HepG2 (cell line): ENCODE results near the gene CA11. TPM values are rescaled to one million over a fixed set of nuclear protein-coding genes. Genes with fewer than 3 reads are reported as not detected.

ENCODE experiments used
- ATAC-seq: fragments of 200-7000 bp; cut with Tn5 transposase; 3 replicates; pipeline ENCODE4 v1.9.1; 2020; ENCODE audit warnings: mild to moderate bottlenecking, moderate library complexity
- BruUV-seq: library from RNA; stranded (reverse); fragments of 400-500 nt; replicated peaks from 2 replicates; lab custom pipeline; 2021; lab: Mats Ljungman, UMichigan
- CTCF ChIA-PET: fragments of 300-600 bp; formaldehyde crosslinking; extraction: SDS; loops from one replicate; lab custom pipeline; 2021; ENCODE audit warnings: low total read pairs, inconsistent platforms, low intra/inter-chr PET ratio; lab: Yijun Ruan, JAX
- POLR2A ChIA-PET: fragments of 350-600 bp; sonication (Branson Sonifier 250); formaldehyde crosslinking; loops from one replicate; lab custom pipeline; 2020; ENCODE audit warnings: antibody characterized with exemption, inconsistent platforms; lab: Yijun Ruan, JAX
- DNase-seq: peaks from one replicate; pipeline ENCODE4 v3.0.0-alpha.2; 2015; ENCODE audit warnings: low spot score
- FAIRE-seq: peaks from 3 replicates; lab custom pipeline; 2011; peaks lifted over from hg19 to GRCh38; lab: Jason Lieb, UNC
- H2AFZ ChIP-seq: one replicate; pipeline ENCODE4 v1.6.1; 2011; ENCODE audit warnings: low read length, inconsistent platforms
- H3K27ac ChIP-seq: fragments of 300-600 bp; 3 replicates; pipeline ENCODE4 v1.8.0; 2011; ENCODE audit warnings: mixed run types, mild to moderate bottlenecking, mixed read lengths, low read length, inconsistent platforms; ENCODE audit not compliant: insufficient read depth; ENCODE audit errors: extremely low read length
- H3K27me3 ChIP-seq, 2 experiments: fragments of 200-600 bp in 1 of 2; 2 replicates in 1 of 2; 3 replicates in 1 of 2; pipeline versions ENCODE4 v1.6.0 to v1.8.0; 2011; ENCODE audit warnings: low read length in 2 of 2, mild to moderate bottlenecking in 2 of 2, moderate library complexity in 2 of 2, inconsistent platforms in 1 of 2; ENCODE audit not compliant: insufficient read depth in 2 of 2, control insufficient read depth in 1 of 2
- H3K36me3 ChIP-seq, 2 experiments: fragments of 200-600 bp in 1 of 2; replicated peaks in 1 of 2; 2 replicates in 1 of 2; 3 replicates in 1 of 2; pipeline versions ENCODE4 v1.5.1 to v1.8.0; 2011; ENCODE audit warnings: low read length in 2 of 2, inconsistent platforms in 1 of 2; ENCODE audit not compliant: insufficient read depth in 2 of 2, control insufficient read depth in 1 of 2
- H3K4me1 ChIP-seq: 2 replicates; pipeline ENCODE4 v1.5.1; 2012; ENCODE audit warnings: low read length, inconsistent platforms; ENCODE audit not compliant: insufficient read depth
- H3K4me2 ChIP-seq: 2 replicates; pipeline ENCODE4 v1.6.0; 2011; ENCODE audit warnings: low read depth, low read length, inconsistent platforms
- H3K4me3 ChIP-seq, 3 experiments: fragments of 200-600 bp in 1 of 3; sonication (generic), shearing (Covaris generic) in 1 of 3; replicated peaks in 1 of 3; 2 replicates each; pipeline ENCODE4 v1.5.1; 2011 to 2016; ENCODE audit warnings: low read length in 3 of 3, inconsistent platforms in 2 of 3, low read depth in 2 of 3, mild to moderate bottlenecking in 2 of 3, control low read depth in 1 of 3, mixed read lengths in 1 of 3; ENCODE audit not compliant: insufficient read depth in 1 of 3
- H3K79me2 ChIP-seq: one replicate; pipeline ENCODE4 v1.6.1; 2011; ENCODE audit warnings: low read length, inconsistent platforms; ENCODE audit not compliant: insufficient read depth
- H3K9ac ChIP-seq: 2 replicates; pipeline ENCODE4 v1.6.0; 2011; ENCODE audit warnings: mild to moderate bottlenecking, low read depth, low read length, inconsistent platforms; ENCODE audit not compliant: insufficient read depth
- H3K9me3 ChIP-seq: 2 replicates; pipeline ENCODE4 v1.5.1; 2012; ENCODE audit warnings: mild to moderate bottlenecking, low read length
- H4K20me1 ChIP-seq: 2 replicates; pipeline ENCODE4 v1.6.0; 2011; ENCODE audit warnings: inconsistent platforms, mild to moderate bottlenecking, low read length, moderate library complexity; ENCODE audit not compliant: insufficient read depth
- BORCS8-MEF2B ChIP-seq: sonication (generic); formaldehyde crosslinking; IDR thresholded peaks from 2 replicates; pipeline ENCODE4 v1.8.0; 2022; ENCODE audit warnings: mild to moderate bottlenecking, missing genetic modification reagents
- CAMTA2 ChIP-seq: sonication (generic); formaldehyde crosslinking; IDR thresholded peaks from 2 replicates; pipeline ENCODE4 v1.4.0; 2020; ENCODE audit warnings: mild to moderate bottlenecking, missing genetic modification reagents, borderline replicate concordance
- CENPBD1 ChIP-seq: sonication (generic); formaldehyde crosslinking; IDR thresholded peaks from 2 replicates; pipeline ENCODE4 v1.8.0; 2022; ENCODE audit warnings: missing genetic modification reagents, low read depth, mild to moderate bottlenecking, borderline replicate concordance
- CHD4 ChIP-seq: fragments of 200-600 bp; sonication (generic); IDR thresholded peaks from 2 replicates; pipeline ENCODE4 v1.7.0; 2017; ENCODE audit warnings: mild to moderate bottlenecking, low read length, borderline replicate concordance
- KDM2A ChIP-seq: sonication (generic); formaldehyde crosslinking; IDR thresholded peaks from 2 replicates; pipeline ENCODE4 v1.4.0; 2020; ENCODE audit warnings: low read depth, missing genetic modification reagents, borderline replicate concordance
- RFX5 ChIP-seq: IDR thresholded peaks from 2 replicates; pipeline ENCODE4 v1.6.1; 2011; ENCODE audit warnings: low read depth, low read length, improper control_type of control experiment
- STAT5B ChIP-seq: sonication (generic); formaldehyde crosslinking; IDR thresholded peaks from 2 replicates; pipeline ENCODE4 v1.4.0; 2020; ENCODE audit warnings: missing genetic modification reagents
- TFE3 ChIP-seq: IDR thresholded peaks from 2 replicates; pipeline ENCODE4 v1.6.1; 2016
- ZGPAT ChIP-seq: IDR thresholded peaks from 2 replicates; pipeline ENCODE4 v1.6.1; 2016; ENCODE audit warnings: mild to moderate bottlenecking
- ZNF292 ChIP-seq: sonication (generic); formaldehyde crosslinking; IDR thresholded peaks from 2 replicates; pipeline ENCODE4 v1.8.1; 2022; ENCODE audit warnings: mild to moderate bottlenecking, low read depth, missing genetic modification reagents, borderline replicate concordance
- ZNF800 ChIP-seq: sonication (generic); formaldehyde crosslinking; IDR thresholded peaks from 2 replicates; pipeline ENCODE4 v1.4.0; 2020; ENCODE audit warnings: missing genetic modification reagents
- ZSCAN25 ChIP-seq: sonication (generic); formaldehyde crosslinking; IDR thresholded peaks from 2 replicates; pipeline ENCODE4 v1.8.0; 2022; ENCODE audit warnings: mild to moderate bottlenecking, missing genetic modification reagents
- WGBS: methylation state at CpG from one replicate; pipeline ENCODE4 v1.1.6; 2017; ENCODE audit warnings: low lambda C conversion rate; 5-methylcytosine and 5-hydroxymethylcytosine counted together
- in situ Hi-C: cut with HindIII; loops from 2 replicates; pipeline ENCODE4 v1.10.0; 2017; ENCODE audit warnings: low pct_unique_long_range_greater_than_20kb; ENCODE audit not compliant: extremely low pct_ligation_motif_present
- intact Hi-C: fragments of 100-400 bp; cut with micrococcal nuclease; formaldehyde crosslinking; loops from one replicate; pipeline ENCODE4 v1.10.0; 2022; ENCODE audit not compliant: unreplicated experiment
- polyA plus RNA-seq, 8 experiments: library from polyadenylated mRNA; depleted of rRNA in 3 of 8; stranded (reverse) in 7 of 8; unstranded in 1 of 8; fragments of >200 nt; fragmentation: Illumina TruSeq in 4 of 8; extraction: Trizol in 4 of 8; gene quantifications; 2 replicates each; pipeline versions ENCODE4 v1.2.1 to v1.2.3, GENCODE V29; 2011 to 2016; ENCODE audit warnings: low read depth in 4 of 8, missing spikeins in 1 of 8, mixed read lengths in 1 of 8; ENCODE audit not compliant: insufficient read depth in 1 of 8
- total RNA-seq, 5 experiments: library from RNA; depleted of rRNA; stranded (reverse); fragments of >200 nt; fragmentation: Illumina TruSeq; extraction: Trizol; gene quantifications; 2 replicates each; pipeline ENCODE4 v1.2.3, GENCODE V29; 2016; ENCODE audit warnings: low read depth in 1 of 5

Gene CA11
- total and polyA plus RNA-seq, 2 of the 13 experiments (the other 11 are each of a cell fraction or from before 2014, with no cell fraction given), result 0.41 to 0.58 TPM

- no peak for TF ChIP-seq TFE3 (CRISPR knock-in tag)
These were observed 45.1 kb downstream of the CA11 start (continued) for GRCh38 chr19:48600679-48601417.

- 34% methylated on average over 7 of the region's 30 CpGs for WGBS
- POLR2A ChIA-PET, result interaction anchor here (0.6 kb wide), 1 partner anchor 250 kb away, joined by 3 read pairs; no protein-coding TSS in a partner anchor
- no TSS peak for BruUV-seq
- 0 out of 2 replicates have a peak, but pooled peaks cover 6% of the 10 kb centered on the region for H3K4me1 ChIP-seq
- no peaks in the 10 kb centered on the region for H3K79me2 ChIP-seq
- DNase-seq (no peak), FAIRE-seq (no peak)
- H2AFZ ChIP-seq, result no peak overlapping the region
- H4K20me1 ChIP-seq, result no peaks in the 10 kb centered on the region
- no peak overlapping the region for H3K27ac ChIP-seq
- no peaks in the 10 kb centered on the region for H3K36me3 ChIP-seq
- CTCF ChIA-PET, result no interaction called here
- TF ChIP-seq BORCS8-MEF2B (CRISPR knock-in tag) (no peak), ZGPAT (no peak), ZNF292 (CRISPR knock-in tag) (no peak), RFX5 (no peak), STAT5B (CRISPR knock-in tag) (no peak), KDM2A (CRISPR knock-in tag) (no peak), CENPBD1 (CRISPR knock-in tag) (no peak), ZSCAN25 (no peak), CHD4 (no peak), ZNF800 (CRISPR knock-in tag) (no peak), CAMTA2 (CRISPR knock-in tag) (no peak)
- TF ChIP-seq, all 625 proteins: peak for 0
- peaks cover 0 to 12% of the 10 kb centered on the region in 2 experiments; a peak in 2 of 5 replicates for H3K27me3 ChIP-seq
- H3K9me3 ChIP-seq, result no peaks in the 10 kb centered on the region
- no peak overlapping the region for H3K4me3 ChIP-seq
- in situ Hi-C loops, result no loop called here
- H3K9ac ChIP-seq, result no peak overlapping the region
- intact Hi-C loops, result no loop called here
- ATAC-seq, result no peak
- no peak overlapping the region for H3K4me2 ChIP-seq
These were observed 46.8 kb downstream of the CA11 start for GRCh38 chr19:48598996-48599700.
